Adrenal gland (tissue), 5 donors: ENCODE measurements around the gene SFXN5.

Experiments
- CTCF ChIP-seq, 6 experiments: fragments of 450-650 bp in 4 of 6; fragments of 200-600 bp in 2 of 6; sonication (generic) in 1 of 6; IDR thresholded peaks; 1 replicate in 5 of 6; 2 replicates in 1 of 6; pipeline versions ENCODE4 v1.5.1 to v1.8.0; 2016 to 2021; ENCODE audit warnings: antibody characterized with exemption in 6 of 6, mild to moderate bottlenecking in 2 of 6, moderate library complexity in 1 of 6
- POLR2A ChIP-seq, 2 donors: fragments of 450-650 bp; IDR thresholded peaks; one replicate each; pipeline ENCODE4 v1.6.1; 2017; ENCODE audit warnings: antibody characterized with exemption in 2 of 2, mild to moderate bottlenecking in 2 of 2, moderate library complexity in 1 of 2
- donor health status: DM: no; HTN: no; CAD: no.

- TF ChIP-seq CTCF (IDR thresholded peaks at IDR 0.05) (no peak), POLR2A (IDR thresholded peaks at IDR 0.05) (no peak)
Observed at GRCh38 chr2:73088211-73088610, 16.7 kb upstream of the SFXN5 start.
